Measurements from ENCODE around the gene TCF23. TPM values are rescaled to one million over a fixed set of nuclear protein-coding genes. Genes with fewer than 3 reads are reported as not detected.
"Not testable (repeated sequence)": the region's sequence is repeated elsewhere in the genome, so short reads cannot be mapped to it uniquely, and the experiment has no call there.

Gene TCF23
- total and polyA plus RNA-seq, 8 donors, result 0.03 to 0.19 (median 0.04) TPM; not detected in 4

GRCh38 chr2:27117995-27118524 lies 30.7 kb upstream of the TCF23 start:
- FAIRE-seq (no peak), ATAC-seq (peak in 1 of 4 donors; percentile 15), DNase-seq (no peak)
- Histone ChIP-seq H3K27me3 (peaks cover 0 to 7% (median 0%) of the 10 kb centered on the region in 4 donors), H3K4me1 (peaks cover 0 to 6% (median 3%) of the 10 kb centered on the region in 3 donors), H3K4me3 (peak overlapping the region in 1 of 4 donors; percentile 42), H3K36me3 (no peaks in the 10 kb centered on the region), H3K9me3 (no peaks in the 10 kb centered on the region), H3K27ac (no peak overlapping the region)
- 30 to 33% methylated on average over 14 of the region's 14 CpGs for WGBS, 2 donors
- intact Hi-C loops (cut with DNase I), result no loop called here
- TF ChIP-seq CTCF (IDR thresholded peaks at IDR 0.05), result no peak

DNA sequence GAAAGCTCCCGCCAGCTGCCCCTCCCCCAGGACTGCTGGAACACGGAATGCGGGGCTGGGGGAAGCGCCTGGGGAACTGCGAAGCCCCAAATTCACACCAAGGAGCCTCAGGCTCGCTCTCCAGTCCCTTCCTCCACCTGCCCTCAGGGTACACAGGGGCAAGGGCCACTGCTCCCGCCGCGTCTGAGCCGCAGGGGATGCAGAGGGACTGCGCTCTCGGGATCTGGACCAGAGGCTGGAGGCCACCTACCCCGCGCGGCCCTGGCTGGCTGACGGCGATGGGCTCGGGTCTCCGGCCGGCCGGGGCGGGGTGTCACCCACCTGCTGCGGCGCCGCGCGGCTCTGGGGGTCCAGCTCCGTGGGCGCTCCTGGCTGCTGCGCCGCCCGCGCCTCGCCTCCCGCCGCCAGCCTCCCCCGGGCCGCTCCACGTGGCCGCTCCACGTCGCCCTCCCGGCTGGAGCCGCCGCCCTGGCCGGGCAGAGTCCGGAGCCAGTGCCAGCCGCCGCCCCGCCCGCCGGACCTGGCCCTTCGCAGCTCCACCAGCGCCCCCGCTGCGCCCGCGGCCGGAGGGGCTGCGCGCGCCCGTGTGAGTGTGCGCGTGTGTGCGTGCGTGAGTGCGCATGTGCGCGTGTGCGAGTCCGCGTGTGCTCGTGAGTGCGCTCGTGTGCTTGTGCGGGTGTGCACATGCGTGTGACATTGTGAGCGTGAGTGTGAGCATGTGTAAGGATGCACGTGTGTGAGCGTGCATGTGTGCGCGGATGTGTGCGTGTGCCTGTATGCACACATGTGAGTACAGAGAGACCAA lies 30.1 kb upstream of the TCF23 start, which contains the start of gene CGREF1:
Gene CGREF1 (minus strand): TSS at position 604 of the 805 bp plus-strand sequence. CDS start 14,762 bp downstream, outside the sequence.
- DNase-seq (peak in 1 of 6 donors; percentile 70), ATAC-seq (peak in 3 of 4 donors; percentile 23 to 55 (median 27)), FAIRE-seq (no peak)
- 4 to 6% methylated on average over 57 to 84 of the region's 84 CpGs for WGBS, 2 donors
- Histone ChIP-seq H3K4me3 (peak within 1 kb of the TSS in 2 of 4 donors; percentile 31 to 42), H3K27ac (no peak within 1 kb of the TSS), H3K27me3 (peaks cover 0 to 7% (median 0%) of the 10 kb centered on the region in 4 donors), H3K4me1 (peaks cover 0 to 8% (median 3%) of the 10 kb centered on the region in 3 donors), H3K9me3 (no peaks in the 10 kb centered on the region), H3K36me3 (no peaks in the 10 kb centered on the region)
- no peak for TF ChIP-seq CTCF (IDR thresholded peaks at IDR 0.05)
- intact Hi-C loops (cut with DNase I), result no loop called here

- DNase-seq; H3K36me3 ChIP-seq; H3K27me3 ChIP-seq; ATAC-seq; H3K27ac ChIP-seq; H3K4me1 ChIP-seq; H3K9me3 ChIP-seq; intact Hi-C loops (cut with DNase I); FAIRE-seq: not testable (repeated sequence)
- 71 to 75% methylated on average over 8 of the region's 8 CpGs for WGBS, 2 donors
- peak overlapping the region in 2 of 4 donors; percentile 31 to 42 for H3K4me3 ChIP-seq
Measured at GRCh38 chr2:27119330-27119670, 29.5 kb upstream of the TCF23 start.

- no peak for TF ChIP-seq CTCF (IDR thresholded peaks at IDR 0.05)
- 75 to 91% methylated on average over 2 of the region's 2 CpGs for WGBS, 2 donors
- no peaks in the 10 kb centered on the region for H3K36me3 ChIP-seq
- FAIRE-seq, result no peak
- intact Hi-C loops (cut with DNase I), result no loop called here
- no peak for DNase-seq
- H3K27ac ChIP-seq, result no peak overlapping the region
- H3K4me3 ChIP-seq, result no peak overlapping the region
- H3K27me3 ChIP-seq, result peaks cover 0 to 7% (median 0%) of the 10 kb centered on the region in 4 donors
- no peaks in the 10 kb centered on the region for H3K9me3 ChIP-seq
- peaks cover 0 to 8% (median 3%) of the 10 kb centered on the region in 3 donors for H3K4me1 ChIP-seq
- no peak for ATAC-seq
Measured at GRCh38 chr2:27121906-27122305, 26.9 kb upstream of the TCF23 start.

DNA sequence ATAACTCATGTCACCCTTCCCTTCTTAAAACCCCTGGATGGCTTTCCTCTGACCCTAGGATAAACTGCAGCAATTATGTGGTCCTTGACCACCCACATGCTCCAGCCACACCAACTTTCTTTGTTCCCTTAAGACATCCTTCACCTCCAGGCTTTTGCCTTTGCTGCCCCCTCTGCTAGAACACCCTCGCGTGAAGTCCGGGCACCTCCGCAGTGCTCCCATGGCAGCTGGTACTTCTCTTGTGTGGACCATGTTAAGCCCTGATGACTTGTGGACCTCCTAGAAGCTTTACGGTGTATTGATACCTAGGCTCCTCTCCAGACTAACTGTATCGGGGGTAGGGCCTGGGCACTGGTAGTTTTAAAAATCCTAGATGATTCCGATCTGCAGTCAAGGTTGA lies 26.0 kb upstream of the TCF23 start:
- Histone ChIP-seq H3K27ac (no peak overlapping the region), H3K9me3 (no peaks in the 10 kb centered on the region), H3K27me3 (peaks cover 0 to 6% (median 0%) of the 10 kb centered on the region in 4 donors), H3K36me3 (no peaks in the 10 kb centered on the region), H3K4me3 (no peak overlapping the region), H3K4me1 (peaks cover 0 to 8% (median 3%) of the 10 kb centered on the region in 3 donors)
- intact Hi-C loops (cut with DNase I), result no loop called here
- TF ChIP-seq CTCF (IDR thresholded peaks at IDR 0.05), result no peak
- no peak for ATAC-seq
- WGBS, 2 donors, result 83 to 92% methylated on average over 7 of the region's 7 CpGs
- FAIRE-seq, result no peak
- DNase-seq, result no peak

Measured in pancreas (tissue), 10 donors.